Measurements from ENCODE around the gene STAT5B. TPM values are rescaled to one million over a fixed set of nuclear protein-coding genes. Genes with fewer than 3 reads are reported as not detected.

Gene STAT5B
- total RNA-seq, 1 experiment from 2014 or later, result 7.1 TPM

- DNase-seq (ENCODE audit: low read depth, low spot score), result no peak
- no peak overlapping the region for H2AFZ ChIP-seq (ENCODE audit: low read depth, low read length, poor library complexity, severe bottlenecking)
- no peak for ATAC-seq
- intact Hi-C loops (cut with micrococcal nuclease), result no loop called here
- ChIA-PET POLR2A (no interaction called here), CTCF (no interaction called here), RAD21 (ENCODE audit: low non-redundant PET in 1 of 2, low total read pairs in 2 of 2, uncharacterized antibody in 2 of 2, unreplicated experiment in 2 of 2) (no interaction called here)
- H3K4me3 ChIP-seq (replicated peaks in 1 of 2; ENCODE audit: low read depth in 1 of 2, low read length in 2 of 2), result no peak overlapping the region
- H3K9me3 ChIP-seq (ENCODE audit: control insufficient read depth in 1 of 2, insufficient read depth in 1 of 2, low read depth in 1 of 2, low read length in 2 of 2), result no peaks in the 10 kb centered on the region
- H3K36me3 ChIP-seq (ENCODE audit: control insufficient read depth in 1 of 2, insufficient read depth in 2 of 2, low read length in 2 of 2), result no peaks in the 10 kb centered on the region
- no peaks in the 10 kb centered on the region for H3K9me2 ChIP-seq (ENCODE audit: insufficient read depth)
- TF ChIP-seq CBX3 (IDR thresholded peaks at IDR 0.05; ENCODE audit: low read depth) (no peak), JUND (IDR thresholded peaks at IDR 0.05) (no peak), EZH2 (IDR thresholded peaks at IDR 0.05) (no peak), CEBPB (IDR thresholded peaks at IDR 0.05; ENCODE audit: low read depth) (no peak), MAX (IDR thresholded peaks at IDR 0.05) (no peak), POLR2A (IDR thresholded peaks at IDR 0.05; ENCODE audit: borderline replicate concordance, extremely low read depth, insufficient read depth, insufficient read length) (no peak), RAD21 (IDR thresholded peaks at IDR 0.05; ENCODE audit: low read depth) (no peak), ELF1 (IDR thresholded peaks at IDR 0.05; ENCODE audit: borderline replicate concordance, low read depth) (no peak), FOSL1 (IDR thresholded peaks at IDR 0.05; ENCODE audit: low read depth) (no peak), YY1 (IDR thresholded peaks at IDR 0.05; ENCODE audit: extremely low read depth, insufficient replicate concordance, low read depth, low read length) (no peak), SRF (IDR thresholded peaks at IDR 0.05; ENCODE audit: low read depth) (no peak), ATF3 (IDR thresholded peaks at IDR 0.05) (no peak)
- no peaks in the 10 kb centered on the region for H3K27me3 ChIP-seq (ENCODE audit: insufficient read depth, low read length)
- H4K20me1 ChIP-seq (ENCODE audit: insufficient read depth), result no peaks in the 10 kb centered on the region
- BruUV-seq (replicated peaks), result no TSS peak
- no peaks in the 10 kb centered on the region for H3K4me1 ChIP-seq (ENCODE audit: control insufficient read depth in 1 of 2, insufficient read depth in 2 of 2, low read length in 2 of 2)
- H3K27ac ChIP-seq (ENCODE audit: low read depth, low read length), result no peak overlapping the region
- H3K9ac ChIP-seq (ENCODE audit: low read length), result no peak overlapping the region
- no peaks in the 10 kb centered on the region for H3K79me2 ChIP-seq (ENCODE audit: insufficient read depth, low read length)
- no peak overlapping the region for H3K4me2 ChIP-seq (ENCODE audit: low read length)
Measured at GRCh38 chr17:42283241-42284023, 7.2 kb upstream of the STAT5B start.

Measured in HCT116 (cell line).